GM18511 (cell line): Measurements from ENCODE around the gene RING1.
A peak's percentile ranks its signal among the peaks of the same experiment; 100 is the strongest.

Experiments
- ATAC-seq: cut with Tn5 transposase; IDR thresholded peaks from one replicate; pipeline ENCODE4 v1.9.1; 2021; ENCODE audit warnings: mild to moderate bottlenecking, moderate library complexity; ENCODE audit not compliant: unreplicated experiment

RING1 gene

GRCh38 chr6:33208091-33208967 lies at the start of gene RING1:
Gene RING1, plus strand, starts transcription at chr6:33208500. Its CDS starts 323 bp downstream, at chr6:33208823.
- ATAC-seq = peak; percentile 41

GRCh38 chr6:33160096-33160495 lies 48.2 kb upstream of the RING1 start:
- ATAC-seq = no peak

GRCh38 chr6:33160728-33161344 lies 47.5 kb upstream of the RING1 start:
- no peak for ATAC-seq

- ATAC-seq = no peak
Observed at GRCh38 chr6:33161354-33162331, 46.7 kb upstream of the RING1 start.

- ATAC-seq = no peak
Observed at GRCh38 chr6:33163540-33163939, 44.8 kb upstream of the RING1 start.

- no peak for ATAC-seq
Observed at GRCh38 chr6:33164176-33164575, 44.1 kb upstream of the RING1 start.

- ATAC-seq = no peak
Observed at GRCh38 chr6:33164665-33165373, 43.5 kb upstream of the RING1 start.

- ATAC-seq = no peak
Observed at GRCh38 chr6:33165581-33166258, 42.6 kb upstream of the RING1 start.

- ATAC-seq = no peak
Observed at GRCh38 chr6:33166363-33166762, 41.9 kb upstream of the RING1 start.

GRCh38 chr6:33166811-33167210 lies 41.5 kb upstream of the RING1 start:
- no peak for ATAC-seq

- ATAC-seq = no peak
Observed at GRCh38 chr6:33167374-33168283, 40.7 kb upstream of the RING1 start.

GRCh38 chr6:33168284-33168601 lies 40.1 kb upstream of the RING1 start:
- ATAC-seq = no peak

- no peak for ATAC-seq
Observed at GRCh38 chr6:33168639-33169038, 39.7 kb upstream of the RING1 start.

- no peak for ATAC-seq
Observed at GRCh38 chr6:33169291-33170175, 38.8 kb upstream of the RING1 start.

- no peak for ATAC-seq
Observed at GRCh38 chr6:33170176-33171015, 37.9 kb upstream of the RING1 start.

GRCh38 chr6:33171016-33171879 lies 37.1 kb upstream of the RING1 start:
- ATAC-seq = no peak
